GM23338 (cell line): ENCODE data around the gene SLC7A14. TPM values are rescaled to one million over a fixed set of nuclear protein-coding genes. Genes with fewer than 3 reads are reported as not detected.

Source experiments
- ATAC-seq: fragments of 200-7000 bp; cut with Tn5 transposase; 3 replicates; pipeline ENCODE4 v1.9.1; 2020
- DNase-seq: peaks from one replicate; pipeline ENCODE4 v3.0.0-alpha.2; 2015; ENCODE audit warnings: low spot score
- H2AFZ ChIP-seq: fragments of 200-600 bp; sonication (generic); 2 replicates; pipeline ENCODE4 v1.8.0; 2016; ENCODE audit warnings: antibody characterized with exemption, mild to moderate bottlenecking, moderate library complexity
- H3F3A ChIP-seq: fragments of 200-600 bp; sonication (generic); replicated peaks from 2 replicates; pipeline ENCODE4 v1.8.0; 2017; ENCODE audit warnings: antibody characterized with exemption, mixed run types, low read depth
- H3K27ac ChIP-seq: fragments of 200-600 bp; sonication (generic); 2 replicates; pipeline ENCODE4 v1.6.1; 2016; ENCODE audit warnings: low read depth
- H3K27me3 ChIP-seq: fragments of 200-600 bp; sonication (generic); 2 replicates; pipeline ENCODE4 v1.8.0; 2016; ENCODE audit warnings: mild to moderate bottlenecking, mixed run types, moderate library complexity; ENCODE audit not compliant: insufficient read depth
- H3K36me3 ChIP-seq: fragments of 200-600 bp; sonication (generic); 2 replicates; pipeline ENCODE4 v1.8.0; 2016; ENCODE audit warnings: mild to moderate bottlenecking; ENCODE audit not compliant: insufficient read depth
- H3K4me1 ChIP-seq: fragments of 200-600 bp; sonication (generic); 2 replicates; pipeline ENCODE4 v1.8.0; 2016; ENCODE audit warnings: mild to moderate bottlenecking, moderate library complexity; ENCODE audit not compliant: insufficient read depth
- H3K4me2 ChIP-seq: fragments of 200-600 bp; sonication (generic); 2 replicates; pipeline ENCODE4 v1.7.1; 2017; ENCODE audit warnings: mixed run types
- H3K4me3 ChIP-seq: fragments of 200-600 bp; sonication (generic); 2 replicates; pipeline ENCODE4 v1.6.1; 2016; ENCODE audit warnings: mixed run types
- H3K79me2 ChIP-seq: fragments of 200-600 bp; sonication (generic); replicated peaks from 2 replicates; pipeline ENCODE4 v1.8.0; 2017; ENCODE audit warnings: mild to moderate bottlenecking; ENCODE audit not compliant: insufficient read depth
- H3K9me2 ChIP-seq: fragments of 200-600 bp; sonication (generic); 2 replicates; pipeline ENCODE4 v1.8.0; 2017; ENCODE audit not compliant: insufficient read depth
- H4K20me1 ChIP-seq: fragments of 200-600 bp; sonication (generic); replicated peaks from 2 replicates; pipeline ENCODE4 v1.8.0; 2017; ENCODE audit warnings: mild to moderate bottlenecking; ENCODE audit not compliant: insufficient read depth
- H3K27ac Mint-ChIP-seq: 2 replicates; pipeline ENCODE4 v1.8.0; 2020; ENCODE audit warnings: inconsistent platforms, mild to moderate bottlenecking, moderate library complexity, mixed read lengths
- H3K27me3 Mint-ChIP-seq: 3 replicates; pipeline ENCODE4 v1.8.0; 2022; ENCODE audit warnings: low read depth, mild to moderate bottlenecking, moderate library complexity, mixed read lengths, inconsistent platforms; ENCODE audit not compliant: insufficient read depth, poor library complexity
- H3K36me3 Mint-ChIP-seq: 3 replicates; pipeline ENCODE4 v1.8.0; 2021; ENCODE audit warnings: low read depth, mild to moderate bottlenecking, inconsistent platforms, moderate library complexity, mixed read lengths
- H3K4me1 Mint-ChIP-seq: 3 replicates; pipeline ENCODE4 v1.8.0; 2020; ENCODE audit warnings: mild to moderate bottlenecking, inconsistent platforms, mixed read lengths
- H3K4me3 Mint-ChIP-seq: 3 replicates; pipeline ENCODE4 v1.8.0; 2021; ENCODE audit warnings: moderate library complexity, mild to moderate bottlenecking, inconsistent platforms, mixed read lengths
- H3K9me3 Mint-ChIP-seq: 3 replicates; pipeline ENCODE4 v1.8.0; 2020; ENCODE audit warnings: moderate library complexity, mild to moderate bottlenecking, inconsistent platforms, mixed read lengths
- CREB1 ChIP-seq: fragments of 250-450 bp; sonication (Bioruptor Pico); IDR thresholded peaks from 2 replicates; pipeline ENCODE4 v1.5.0; 2020; ENCODE audit warnings: low read depth, mild to moderate bottlenecking, moderate library complexity
- ETS1 ChIP-seq: IDR thresholded peaks from 2 replicates; pipeline ENCODE4 v1.6.1; 2016; ENCODE audit warnings: antibody characterized with exemption
- EZH2 ChIP-seq: fragments of 200-600 bp; sonication (generic); IDR thresholded peaks from one replicate; pipeline ENCODE4 v1.8.0; 2017; ENCODE audit warnings: antibody characterized with exemption, mild to moderate bottlenecking, low read depth; ENCODE audit not compliant: unreplicated experiment
- EZH2phosphoT487 ChIP-seq: fragments of 200-600 bp; sonication (generic); IDR thresholded peaks from one replicate; pipeline ENCODE4 v1.8.1; 2018; ENCODE audit warnings: antibody characterized with exemption; ENCODE audit not compliant: unreplicated experiment
- NANOG ChIP-seq: IDR thresholded peaks from 2 replicates; pipeline ENCODE4 v1.6.1; 2016; ENCODE audit warnings: antibody characterized with exemption, borderline replicate concordance
- POLR2AphosphoS5 ChIP-seq: IDR thresholded peaks from 2 replicates; pipeline ENCODE4 v1.6.1; 2016; ENCODE audit warnings: antibody characterized with exemption, low read depth
- ZNF114 ChIP-seq: fragments of 250-450 bp; sonication (Bioruptor Pico); IDR thresholded peaks from 2 replicates; pipeline ENCODE4 v1.5.0; 2020; ENCODE audit warnings: mild to moderate bottlenecking, moderate library complexity
- ZNF331 ChIP-seq: fragments of 250-450 bp; sonication (Bioruptor Pico); IDR thresholded peaks from 2 replicates; pipeline ENCODE4 v1.5.0; 2020; ENCODE audit warnings: low read depth, mild to moderate bottlenecking, moderate library complexity
- ZNF462 ChIP-seq: fragments of 250-450 bp; sonication (Bioruptor Pico); IDR thresholded peaks from 2 replicates; pipeline ENCODE4 v1.5.0; 2020; ENCODE audit warnings: mild to moderate bottlenecking, moderate library complexity
- polyA plus RNA-seq: library from polyadenylated mRNA; unstranded; fragments of >200 nt; fragmentation: Nextera tagmentation; extraction: Ambion mirVana; gene quantifications from 2 replicates; pipeline ENCODE4 v1.2.1, GENCODE V29; 2016
- total RNA-seq: library from RNA; depleted of rRNA; stranded (reverse); fragments of >200 nt; shearing (Covaris generic); gene quantifications from 2 replicates; pipeline ENCODE4 v1.2.3, GENCODE V29; 2014
- TF ChIP-seq, protein P1 (sequence below): IDR thresholded peaks from one replicate; pipeline ENCODE4 v1.6.1; 2018; ENCODE audit warnings: antibody characterized with exemption; ENCODE audit not compliant: unreplicated experiment

Gene SLC7A14
- total and polyA plus RNA-seq, 2 experiments from 2014 or later = 0.49 to 0.82 TPM

GRCh38 chr3:170436697-170437096 lies 149.2 kb downstream of the SLC7A14 start:
- no peak overlapping the region for H3K4me3 Mint-ChIP-seq
- H3K4me2 ChIP-seq = no peak overlapping the region
- no peak overlapping the region for H3K4me3 ChIP-seq
- H3K4me1 Mint-ChIP-seq = peaks cover 9% of the 10 kb centered on the region; the same call in 2 of the 3 replicates
- no peaks in the 10 kb centered on the region for H4K20me1 ChIP-seq
- no peak for TF ChIP-seq ZNF331
- TF ChIP-seq NANOG = no peak
- TF ChIP-seq EZH2 = no peak
- no peak for TF ChIP-seq ZNF462 (CRISPR knock-in tag)
- TF ChIP-seq, protein P1, sequence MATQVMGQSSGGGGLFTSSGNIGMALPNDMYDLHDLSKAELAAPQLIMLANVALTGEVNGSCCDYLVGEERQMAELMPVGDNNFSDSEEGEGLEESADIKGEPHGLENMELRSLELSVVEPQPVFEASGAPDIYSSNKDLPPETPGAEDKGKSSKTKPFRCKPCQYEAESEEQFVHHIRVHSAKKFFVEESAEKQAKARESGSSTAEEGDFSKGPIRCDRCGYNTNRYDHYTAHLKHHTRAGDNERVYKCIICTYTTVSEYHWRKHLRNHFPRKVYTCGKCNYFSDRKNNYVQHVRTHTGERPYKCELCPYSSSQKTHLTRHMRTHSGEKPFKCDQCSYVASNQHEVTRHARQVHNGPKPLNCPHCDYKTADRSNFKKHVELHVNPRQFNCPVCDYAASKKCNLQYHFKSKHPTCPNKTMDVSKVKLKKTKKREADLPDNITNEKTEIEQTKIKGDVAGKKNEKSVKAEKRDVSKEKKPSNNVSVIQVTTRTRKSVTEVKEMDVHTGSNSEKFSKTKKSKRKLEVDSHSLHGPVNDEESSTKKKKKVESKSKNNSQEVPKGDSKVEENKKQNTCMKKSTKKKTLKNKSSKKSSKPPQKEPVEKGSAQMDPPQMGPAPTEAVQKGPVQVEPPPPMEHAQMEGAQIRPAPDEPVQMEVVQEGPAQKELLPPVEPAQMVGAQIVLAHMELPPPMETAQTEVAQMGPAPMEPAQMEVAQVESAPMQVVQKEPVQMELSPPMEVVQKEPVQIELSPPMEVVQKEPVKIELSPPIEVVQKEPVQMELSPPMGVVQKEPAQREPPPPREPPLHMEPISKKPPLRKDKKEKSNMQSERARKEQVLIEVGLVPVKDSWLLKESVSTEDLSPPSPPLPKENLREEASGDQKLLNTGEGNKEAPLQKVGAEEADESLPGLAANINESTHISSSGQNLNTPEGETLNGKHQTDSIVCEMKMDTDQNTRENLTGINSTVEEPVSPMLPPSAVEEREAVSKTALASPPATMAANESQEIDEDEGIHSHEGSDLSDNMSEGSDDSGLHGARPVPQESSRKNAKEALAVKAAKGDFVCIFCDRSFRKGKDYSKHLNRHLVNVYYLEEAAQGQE = no peak
- TF ChIP-seq ZNF114 = no peak
- no peak for TF ChIP-seq POLR2AphosphoS5
- TF ChIP-seq EZH2phosphoT487 = no peak
- no peak for TF ChIP-seq ETS1
- no peak for TF ChIP-seq CREB1 (CRISPR knock-in tag)
- ATAC-seq (no peak), DNase-seq (no peak)
- no peaks in the 10 kb centered on the region for H3K27me3 ChIP-seq
- H3F3A ChIP-seq = no peaks in the 10 kb centered on the region
- H2AFZ ChIP-seq = no peak overlapping the region
- no peaks in the 10 kb centered on the region for H3K9me3 Mint-ChIP-seq
- H3K27me3 Mint-ChIP-seq = peaks cover 3% of the 10 kb centered on the region
- 0 out of 2 replicates have a peak, but pooled peaks cover 6% of the 10 kb centered on the region for H3K4me1 ChIP-seq
- H3K36me3 ChIP-seq = no peaks in the 10 kb centered on the region
- peaks cover 13% of the 10 kb centered on the region; the same call in 1 of the 2 replicates for H3K9me2 ChIP-seq
- H3K36me3 Mint-ChIP-seq = no peaks in the 10 kb centered on the region
- no peak overlapping the region for H3K27ac Mint-ChIP-seq
- no peak overlapping the region for H3K27ac ChIP-seq
- no peaks in the 10 kb centered on the region for H3K79me2 ChIP-seq
